ENCODE data around the gene HNRNPM. TPM values are rescaled to one million over a fixed set of nuclear protein-coding genes. Genes with fewer than 3 reads are reported as not detected.

HNRNPM gene
- total RNA-seq, 4 donors from 2014 or later, result 42.5 to 74.6 (median 57.8) TPM

GRCh38 chr19:8477889-8478288 lies 33.1 kb downstream of the HNRNPM start:
- TF ChIP-seq POLR2A (IDR thresholded peaks at IDR 0.05) (no peak), CTCF (IDR thresholded peaks at IDR 0.05 in 4 of 5, conservative IDR thresholded peaks at IDR 0.05 in 1 of 5) (no peak)
- intact Hi-C loops (cut with DNase I; ENCODE audit: low total_unique reads), result no loop called here
- Histone ChIP-seq H3K4me3 (no peak overlapping the region), H3K27ac (no peak overlapping the region), H3K4me1 (peaks cover 31 to 33% of the 10 kb centered on the region in 2 donors), H3K27me3 (no peaks in the 10 kb centered on the region), H3K9me3 (no peaks in the 10 kb centered on the region), H3K36me3 (peaks cover 0 to 34% of the 10 kb centered on the region in 2 donors)
- in situ Hi-C loops (cut with MboI; ENCODE audit: low sequenced_read_pairs in 4 of 4), result no loop called here
- ATAC-seq (no peak), DNase-seq (no peak)

- ATAC-seq, result no peak
Observed at GRCh38 chr19:8478598-8478997, 33.8 kb downstream of the HNRNPM start.

GRCh38 chr19:8481201-8481600 lies 36.4 kb downstream of the HNRNPM start:
- intact Hi-C loops (cut with DNase I; ENCODE audit: low total_unique reads), result no loop called here
- Histone ChIP-seq H3K27ac (peak overlapping the region in 1 of 4 donors; percentile 31), H3K4me1 (peaks cover 30 to 31% of the 10 kb centered on the region in 2 donors), H3K27me3 (no peaks in the 10 kb centered on the region), H3K4me3 (peak overlapping the region in 1 of 4 donors; percentile 10), H3K9me3 (no peaks in the 10 kb centered on the region), H3K36me3 (peaks cover 0 to 37% of the 10 kb centered on the region in 2 donors)
- no peak for TF ChIP-seq CTCF (IDR thresholded peaks at IDR 0.05 in 4 of 5, conservative IDR thresholded peaks at IDR 0.05 in 1 of 5)
- TF ChIP-seq POLR2A (IDR thresholded peaks at IDR 0.05), result no peak
- in situ Hi-C loops (cut with MboI; ENCODE audit: low sequenced_read_pairs in 4 of 4), result no loop called here
- ATAC-seq, result no peak
- DNase-seq, result no peak

More at GRCh38 chr19:8478598-8478997, 33.8 kb downstream of the HNRNPM start:
- TF ChIP-seq POLR2A (IDR thresholded peaks at IDR 0.05) (no peak), CTCF (IDR thresholded peaks at IDR 0.05 in 4 of 5, conservative IDR thresholded peaks at IDR 0.05 in 1 of 5) (no peak)
- in situ Hi-C loops (cut with MboI; ENCODE audit: low sequenced_read_pairs in 4 of 4), result no loop called here
- Histone ChIP-seq H3K4me3 (no peak overlapping the region), H3K9me3 (no peaks in the 10 kb centered on the region), H3K27ac (peak overlapping the region in 2 of 4 donors; percentile 1 to 18), H3K4me1 (peaks cover 31 to 33% of the 10 kb centered on the region in 2 donors), H3K36me3 (peaks cover 0 to 34% of the 10 kb centered on the region in 2 donors), H3K27me3 (no peaks in the 10 kb centered on the region)
- no peak for DNase-seq
- intact Hi-C loops (cut with DNase I; ENCODE audit: low total_unique reads), result no loop called here

GRCh38 chr19:8481616-8482015 lies 36.8 kb downstream of the HNRNPM start:
- H3K4me1 ChIP-seq, result peaks cover 26 to 31% of the 10 kb centered on the region in 2 donors
- TF ChIP-seq POLR2A (IDR thresholded peaks at IDR 0.05), result no peak
- no peak for TF ChIP-seq CTCF (IDR thresholded peaks at IDR 0.05 in 4 of 5, conservative IDR thresholded peaks at IDR 0.05 in 1 of 5)

GRCh38 chr19:8482696-8483095 lies 37.9 kb downstream of the HNRNPM start:
- DNase-seq (no peak), ATAC-seq (no peak)
- Histone ChIP-seq H3K4me1 (peaks cover 22 to 30% of the 10 kb centered on the region in 2 donors), H3K9me3 (no peaks in the 10 kb centered on the region), H3K4me3 (no peak overlapping the region), H3K27me3 (no peaks in the 10 kb centered on the region), H3K36me3 (peaks cover 0 to 48% of the 10 kb centered on the region in 2 donors), H3K27ac (no peak overlapping the region)
- no peak for TF ChIP-seq POLR2A (IDR thresholded peaks at IDR 0.05)
- no peak for TF ChIP-seq CTCF (IDR thresholded peaks at IDR 0.05 in 4 of 5, conservative IDR thresholded peaks at IDR 0.05 in 1 of 5)
- in situ Hi-C loops (cut with MboI; ENCODE audit: low sequenced_read_pairs in 4 of 4), result no loop called here
- intact Hi-C loops (cut with DNase I; ENCODE audit: low total_unique reads), result no loop called here

More at GRCh38 chr19:8481616-8482015, 36.8 kb downstream of the HNRNPM start:
- no peak for ATAC-seq
- peaks cover 0 to 41% of the 10 kb centered on the region in 2 donors for H3K36me3 ChIP-seq
- peak overlapping the region in 1 of 4 donors; percentile 31 for H3K27ac ChIP-seq
- in situ Hi-C loops (cut with MboI; ENCODE audit: low sequenced_read_pairs in 4 of 4), result no loop called here
- no peaks in the 10 kb centered on the region for H3K27me3 ChIP-seq
- intact Hi-C loops (cut with DNase I; ENCODE audit: low total_unique reads), result no loop called here
- no peaks in the 10 kb centered on the region for H3K9me3 ChIP-seq
- no peak for DNase-seq
- no peak overlapping the region for H3K4me3 ChIP-seq
